HEK293T (cell line): Measurements from ENCODE around the gene SLC25A30.

ENCODE experiments used
- BHLHE40 ChIP-seq: fragments of 450-650 bp; IDR thresholded peaks from 2 replicates; pipeline ENCODE4 v1.6.1; 2016; ENCODE audit warnings: mild to moderate bottlenecking, moderate library complexity, borderline replicate concordance
- ELF4 ChIP-seq: fragments of 450-650 bp; IDR thresholded peaks from 2 replicates; pipeline ENCODE4 v1.6.1; 2017; ENCODE audit warnings: antibody characterized with exemption
- FOXA1 ChIP-seq: fragments of 450-650 bp; IDR thresholded peaks from 2 replicates; pipeline ENCODE4 v1.6.1; 2016; ENCODE audit warnings: mild to moderate bottlenecking
- FOXK2 ChIP-seq: fragments of 450-650 bp; IDR thresholded peaks from 2 replicates; pipeline ENCODE4 v1.6.1; 2016; ENCODE audit warnings: mild to moderate bottlenecking
- SP1 ChIP-seq: fragments of 450-650 bp; IDR thresholded peaks from 2 replicates; pipeline ENCODE4 v1.6.1; 2017

DNA sequence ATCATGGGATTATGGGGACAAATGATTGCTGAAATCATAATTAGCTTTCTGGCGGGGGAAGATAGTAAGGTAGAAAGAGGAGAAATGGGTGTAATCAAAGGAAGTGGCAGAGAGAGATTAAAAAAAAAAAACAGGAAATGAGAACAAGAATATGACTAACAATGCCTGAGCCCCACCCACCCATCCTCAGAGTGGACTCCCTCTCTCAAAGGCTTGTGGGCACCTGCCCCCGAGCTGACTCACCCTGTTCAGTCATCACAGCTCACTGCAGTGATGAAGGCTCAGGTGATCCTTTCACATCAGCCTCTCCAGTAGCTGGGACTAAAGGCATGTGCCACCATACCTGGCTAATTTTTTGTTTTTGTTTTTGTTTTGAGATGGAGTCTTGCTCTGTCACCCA lies 50.8 kb downstream of the SLC25A30 start:
- TF ChIP-seq ELF4: no peak
- no peak for TF ChIP-seq FOXA1
- TF ChIP-seq BHLHE40: no peak
- TF ChIP-seq SP1: no peak
- no peak for TF ChIP-seq FOXK2
